ENCODE data around the gene TLL2.

DNA sequence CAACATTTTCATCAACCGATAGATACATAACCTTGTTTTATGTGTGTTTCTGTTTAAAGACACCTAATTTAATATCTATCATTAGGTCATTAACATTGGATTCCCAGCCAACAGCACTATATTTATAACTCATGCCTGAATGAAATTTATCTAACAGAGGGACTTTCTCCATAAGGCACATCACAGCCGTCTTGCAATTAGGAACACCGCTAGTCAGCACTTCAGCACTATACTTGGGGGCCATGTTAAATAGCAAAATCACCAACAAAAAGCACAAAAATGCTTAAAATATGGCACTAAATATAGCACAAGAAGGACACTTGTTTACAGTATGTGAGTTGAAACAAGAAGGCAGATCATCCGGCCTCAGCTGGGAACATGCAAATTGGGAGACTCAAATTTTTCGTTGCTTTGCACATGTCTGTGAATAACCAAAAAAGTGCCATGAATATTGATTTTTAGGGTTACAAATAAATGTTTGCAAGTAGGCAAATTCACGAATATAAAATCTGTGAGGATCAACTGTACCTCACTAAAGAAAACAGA lies 51.0 kb downstream of the TLL2 start:
- TF ChIP-seq, protein P1, sequence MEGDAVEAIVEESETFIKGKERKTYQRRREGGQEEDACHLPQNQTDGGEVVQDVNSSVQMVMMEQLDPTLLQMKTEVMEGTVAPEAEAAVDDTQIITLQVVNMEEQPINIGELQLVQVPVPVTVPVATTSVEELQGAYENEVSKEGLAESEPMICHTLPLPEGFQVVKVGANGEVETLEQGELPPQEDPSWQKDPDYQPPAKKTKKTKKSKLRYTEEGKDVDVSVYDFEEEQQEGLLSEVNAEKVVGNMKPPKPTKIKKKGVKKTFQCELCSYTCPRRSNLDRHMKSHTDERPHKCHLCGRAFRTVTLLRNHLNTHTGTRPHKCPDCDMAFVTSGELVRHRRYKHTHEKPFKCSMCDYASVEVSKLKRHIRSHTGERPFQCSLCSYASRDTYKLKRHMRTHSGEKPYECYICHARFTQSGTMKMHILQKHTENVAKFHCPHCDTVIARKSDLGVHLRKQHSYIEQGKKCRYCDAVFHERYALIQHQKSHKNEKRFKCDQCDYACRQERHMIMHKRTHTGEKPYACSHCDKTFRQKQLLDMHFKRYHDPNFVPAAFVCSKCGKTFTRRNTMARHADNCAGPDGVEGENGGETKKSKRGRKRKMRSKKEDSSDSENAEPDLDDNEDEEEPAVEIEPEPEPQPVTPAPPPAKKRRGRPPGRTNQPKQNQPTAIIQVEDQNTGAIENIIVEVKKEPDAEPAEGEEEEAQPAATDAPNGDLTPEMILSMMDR (IDR thresholded peaks at IDR 0.05 in 8 of 11, conservative IDR thresholded peaks at IDR 0.05 in 3 of 11): no peak
- TF ChIP-seq POLR2A (IDR thresholded peaks at IDR 0.05): no peak
- TF ChIP-seq POLR2AphosphoS5 (IDR thresholded peaks at IDR 0.05): no peak

Data from spleen (tissue), 7 donors.